HuH-7.5 (cell line): ENCODE measurements around the gene WASF2.
"Not testable (repeated sequence)": the region's sequence is repeated elsewhere in the genome, so short reads cannot be mapped to it uniquely, and the experiment has no call there.

Source experiments
- DNase-seq: peaks from one replicate; pipeline ENCODE4 v3.0.0; 2011; ENCODE audit warnings: low spot score

Gene WASF2

DNA sequence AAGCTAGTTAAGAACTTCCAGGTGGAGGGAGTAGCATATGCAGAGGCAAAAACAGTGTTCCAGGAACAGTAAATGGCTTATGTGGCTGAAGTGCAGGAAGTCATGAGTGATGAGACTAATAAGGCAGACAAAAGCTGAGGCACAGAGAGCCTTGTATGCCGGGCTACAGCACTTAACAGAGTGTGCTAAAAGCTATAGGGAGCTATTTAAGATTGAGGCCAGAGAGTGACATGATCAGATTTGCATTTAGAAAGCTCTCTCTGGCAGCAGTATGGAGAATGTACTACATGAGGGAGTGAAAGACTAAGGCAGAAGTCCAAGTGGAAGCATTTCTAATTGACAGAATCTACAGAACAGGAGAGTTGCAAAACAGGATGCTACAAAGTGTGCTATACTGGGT, 38.6 kb downstream of the WASF2 start:
- DNase-seq: no peak

- DNase-seq: no peak
Observed at GRCh38 chr1:27448982-27449381, 41.0 kb downstream of the WASF2 start.

DNA sequence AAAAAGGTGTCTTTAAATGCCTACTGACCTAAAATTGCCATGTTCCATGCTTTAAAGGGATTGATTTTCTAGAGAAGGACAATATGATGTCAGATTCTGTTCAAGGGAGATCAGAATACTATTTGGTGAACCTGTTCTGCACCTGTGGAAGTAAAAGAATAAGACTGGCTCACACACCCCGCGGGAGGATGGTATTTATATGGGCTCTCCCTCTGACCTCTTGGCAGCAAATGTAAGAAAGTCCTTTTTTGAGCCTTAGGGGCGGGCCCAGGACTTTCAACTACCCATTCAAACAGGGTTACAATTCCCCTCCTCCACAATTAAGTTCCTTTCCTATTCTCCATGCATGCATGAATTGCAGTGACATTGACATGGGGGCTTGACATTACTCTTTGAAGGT, 42.1 kb downstream of the WASF2 start:
- no peak for DNase-seq

DNA sequence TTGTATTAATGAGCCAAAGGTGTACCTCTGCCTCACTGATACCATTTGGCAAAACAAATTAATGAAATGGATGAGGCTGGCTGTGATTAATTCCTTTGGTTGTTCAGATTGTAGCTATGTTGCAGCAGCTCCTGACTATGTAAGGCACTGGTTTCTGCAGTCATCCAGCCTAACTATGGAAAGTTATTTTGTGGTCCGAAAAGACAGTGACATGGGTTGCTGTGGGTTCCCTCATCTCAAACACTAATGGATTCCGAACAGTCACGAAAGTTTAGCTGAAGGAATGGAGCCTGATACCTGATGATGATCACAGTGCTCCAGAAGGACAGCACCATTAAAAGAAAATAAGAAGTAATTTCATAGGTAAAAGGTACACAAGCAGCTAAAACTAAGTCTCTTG, 42.6 kb downstream of the WASF2 start:
- no peak for DNase-seq

DNA sequence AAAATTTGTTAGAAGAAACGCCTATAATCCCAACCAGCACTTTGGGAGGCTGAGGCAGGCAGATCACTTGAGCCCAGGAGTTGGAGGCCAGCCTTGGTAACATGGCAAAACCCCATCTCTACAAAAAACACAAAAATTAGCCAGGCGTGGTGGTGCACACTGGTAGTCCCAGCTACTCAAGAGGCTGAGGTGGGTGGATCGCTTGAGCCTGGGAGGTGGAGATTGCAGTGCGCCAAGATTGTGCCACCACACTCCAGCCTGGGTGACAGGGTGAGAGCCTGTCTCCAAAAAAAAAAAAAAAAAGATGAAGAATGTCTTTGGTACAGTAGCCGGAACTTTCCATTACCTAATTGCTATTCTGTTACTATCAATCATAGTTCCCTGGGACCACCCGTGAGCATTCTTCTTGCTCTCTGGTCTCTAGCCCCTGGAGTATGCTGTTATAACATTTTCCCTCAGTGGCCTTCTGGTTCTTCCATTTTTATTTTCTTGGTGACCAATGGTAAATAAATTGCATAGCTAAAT, 43.4 kb downstream of the WASF2 start:
- no peak for DNase-seq

DNA sequence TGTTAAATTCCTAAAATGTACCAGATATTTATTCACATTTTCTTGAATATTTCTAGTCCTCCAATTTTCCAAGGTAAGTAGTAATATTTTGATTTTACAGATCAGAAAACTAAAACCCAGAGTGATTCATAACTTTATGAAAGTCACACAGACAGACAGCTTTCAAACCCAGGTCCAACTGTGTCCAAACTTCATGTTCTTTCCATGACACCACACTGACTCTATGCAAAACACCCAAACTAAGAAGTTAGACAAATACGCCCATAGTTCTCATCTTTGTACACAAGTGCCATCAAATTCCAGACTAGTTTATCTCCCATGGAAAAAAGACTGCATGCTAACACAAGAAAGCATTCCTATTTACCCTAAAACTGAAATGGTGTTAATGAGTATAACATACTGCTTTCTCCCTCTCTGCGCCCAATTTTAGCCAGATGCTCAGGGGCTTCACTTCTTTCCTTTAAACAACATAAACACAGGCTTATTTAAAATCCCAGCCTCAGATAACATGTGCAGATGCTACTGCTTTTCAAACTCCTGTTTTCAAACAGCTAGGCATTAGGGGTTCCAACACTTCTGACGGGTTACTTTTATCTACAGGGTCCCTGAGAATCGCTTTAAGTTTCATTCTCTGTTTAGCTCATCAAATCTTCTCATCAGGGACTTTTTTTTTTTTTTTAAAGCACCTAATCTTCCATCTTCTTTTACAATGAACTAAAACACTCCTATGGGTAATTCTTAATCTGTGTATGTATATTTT, 44.6 kb downstream of the WASF2 start:
- no peak for DNase-seq

DNA sequence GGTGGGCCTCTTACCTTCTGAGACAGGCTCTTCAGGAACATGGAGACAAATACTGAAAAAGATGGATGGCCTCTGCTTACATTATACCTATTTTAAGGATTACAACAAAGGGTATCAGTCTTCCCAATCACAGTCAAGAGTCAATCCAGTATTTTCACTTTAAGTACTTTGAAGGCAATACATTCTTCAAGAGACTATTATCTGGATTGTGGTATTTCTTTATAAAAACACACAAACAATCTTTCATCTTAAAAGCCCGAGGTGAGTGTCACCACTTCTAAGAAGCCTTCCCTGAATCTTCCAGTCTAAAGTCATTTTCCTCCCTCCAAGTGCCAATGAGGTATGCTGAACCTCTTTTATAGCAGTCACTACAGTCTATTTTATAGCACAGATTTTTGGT, 45.3 kb downstream of the WASF2 start:
- DNase-seq: no peak

- no peak for DNase-seq
Observed at GRCh38 chr1:27439150-27439549, 50.8 kb downstream of the WASF2 start.

DNA sequence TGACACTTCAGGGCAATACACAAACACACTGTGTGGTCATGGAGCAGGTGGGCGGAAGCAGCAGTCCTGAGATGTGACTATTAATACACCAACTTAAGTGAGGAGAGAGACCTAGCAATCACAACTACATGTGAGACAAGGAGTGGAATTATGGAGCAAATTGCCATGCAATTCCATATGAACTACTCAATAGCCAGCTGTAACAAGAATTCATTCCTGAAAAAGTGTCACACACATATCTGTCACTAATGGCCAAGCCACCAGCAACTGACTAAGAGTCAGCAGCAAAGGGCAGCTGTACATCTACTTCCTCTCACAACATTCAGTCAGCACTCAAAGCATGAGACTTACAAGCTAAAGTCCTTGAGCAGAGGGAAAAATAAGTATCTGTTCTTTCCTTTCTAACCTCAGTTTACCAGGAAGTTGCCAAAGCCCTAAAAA, 51.3 kb downstream of the WASF2 start:
- no peak for DNase-seq

DNA sequence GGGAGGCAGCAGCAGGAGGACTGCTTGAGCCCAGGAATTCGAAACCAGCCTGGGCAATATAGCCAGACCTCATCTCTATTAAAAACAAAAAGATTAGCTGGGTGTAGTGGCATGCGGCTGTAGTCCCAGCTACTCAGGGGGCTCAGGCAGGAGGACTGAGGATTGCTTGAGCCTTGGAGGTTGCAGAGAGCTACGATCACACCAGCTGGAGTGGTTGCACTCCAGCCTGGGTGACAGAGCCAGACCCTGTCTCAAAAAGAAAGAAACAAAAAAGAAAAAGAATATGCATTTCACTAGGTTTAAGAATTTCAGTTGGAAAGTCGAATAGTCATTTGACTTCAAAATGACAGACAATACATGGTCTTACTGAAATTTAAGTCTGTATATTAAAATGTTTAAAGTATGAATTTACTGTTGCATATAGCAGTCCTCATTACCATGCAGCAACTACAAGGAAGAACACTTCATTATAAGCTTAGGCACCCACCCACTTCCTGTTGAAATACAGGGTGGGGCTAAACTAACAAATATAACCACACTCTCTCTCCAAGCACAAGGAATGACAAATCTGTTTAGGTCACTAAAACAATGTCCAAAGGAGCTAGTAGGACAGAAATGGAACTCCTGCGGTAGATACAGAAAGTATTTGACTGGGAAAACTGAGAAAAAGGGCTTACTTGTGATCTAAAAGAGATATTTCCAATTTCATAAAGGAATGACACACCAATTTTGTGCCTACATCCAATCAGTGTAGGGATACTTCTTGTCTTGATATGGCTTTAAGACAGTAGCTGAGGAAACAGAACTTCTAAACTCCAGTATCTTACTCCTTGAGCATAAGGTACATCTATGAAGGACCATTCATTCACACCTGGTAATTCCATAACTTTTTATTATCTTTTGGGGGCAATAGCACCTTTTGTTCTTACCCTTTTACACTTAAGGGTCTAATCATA, 53.5 kb downstream of the WASF2 start:
- peak; percentile 39 for DNase-seq

- no peak for DNase-seq
Observed at GRCh38 chr1:27435566-27436203, 54.3 kb downstream of the WASF2 start.

DNA sequence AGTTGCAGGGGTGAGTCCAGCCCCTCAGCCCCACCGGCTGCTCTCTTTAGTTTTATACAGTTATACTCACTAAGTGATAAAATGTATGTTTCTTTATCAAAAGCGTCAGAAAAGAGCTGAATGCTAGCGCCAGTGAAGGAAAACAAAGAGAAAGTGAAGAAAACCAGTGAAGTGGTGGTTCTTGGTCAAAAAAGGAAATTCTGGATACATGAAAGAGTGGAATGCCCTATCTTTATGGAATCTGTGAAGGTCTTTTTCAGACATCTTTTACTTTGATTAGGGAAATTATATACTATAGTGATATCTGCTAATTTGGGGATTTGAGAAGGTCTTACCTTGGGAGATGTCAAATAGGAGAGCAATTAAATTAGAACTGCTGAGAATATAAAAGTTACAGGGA, 56.3 kb downstream of the WASF2 start:
- no peak for DNase-seq

- DNase-seq: not testable (repeated sequence)
Observed at GRCh38 chr1:27432725-27433124, 57.2 kb downstream of the WASF2 start.

DNA sequence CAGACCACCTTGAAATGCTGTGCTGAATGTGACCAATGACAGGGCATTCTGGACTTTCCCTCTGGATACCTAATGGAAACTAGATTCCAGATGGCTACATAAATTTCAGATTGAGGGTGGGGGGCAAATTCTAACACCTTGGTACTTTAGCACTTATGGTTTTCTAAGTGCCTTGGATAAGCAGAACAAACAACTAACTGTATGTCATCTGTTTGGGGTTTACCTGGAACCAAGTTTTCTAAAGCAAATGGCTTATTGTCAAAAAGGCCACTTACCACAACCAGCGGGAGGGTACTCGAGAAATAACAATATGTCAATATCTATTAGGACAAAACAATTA, 58.4 kb downstream of the WASF2 start:
- no peak for DNase-seq

DNA sequence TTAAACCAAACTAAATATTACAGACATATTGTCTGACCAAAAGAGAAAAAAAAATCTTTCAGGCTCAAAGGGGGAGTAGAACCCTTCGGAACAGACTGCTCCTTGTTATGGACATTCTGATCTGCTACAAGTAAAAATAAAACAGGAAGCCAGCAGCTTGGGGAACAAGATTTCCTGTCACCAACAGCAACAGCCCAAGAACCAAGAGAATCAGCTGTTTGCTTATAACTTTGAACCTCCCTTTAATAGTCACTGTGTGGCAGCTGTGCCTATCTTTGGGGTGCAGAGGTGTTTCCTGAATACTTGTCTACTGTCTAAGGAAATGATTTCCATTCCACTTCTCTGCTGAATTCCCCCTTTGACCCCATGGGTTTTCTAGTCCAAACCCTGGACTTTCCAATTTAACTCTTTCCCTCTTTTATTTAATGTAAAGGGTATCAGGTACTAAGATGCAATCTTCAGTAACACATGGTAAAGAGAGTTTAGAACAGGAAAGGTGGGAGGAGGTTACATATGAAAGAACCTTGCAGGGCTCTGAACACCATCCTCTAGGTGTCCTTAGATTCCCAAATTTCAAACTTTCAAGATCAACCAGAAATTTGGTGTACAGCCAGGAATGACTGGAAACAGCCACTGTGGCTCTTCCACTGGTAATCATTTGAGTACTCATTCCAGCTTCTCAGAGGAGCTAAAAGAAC, 58.9 kb downstream of the WASF2 start:
- no peak for DNase-seq

DNA sequence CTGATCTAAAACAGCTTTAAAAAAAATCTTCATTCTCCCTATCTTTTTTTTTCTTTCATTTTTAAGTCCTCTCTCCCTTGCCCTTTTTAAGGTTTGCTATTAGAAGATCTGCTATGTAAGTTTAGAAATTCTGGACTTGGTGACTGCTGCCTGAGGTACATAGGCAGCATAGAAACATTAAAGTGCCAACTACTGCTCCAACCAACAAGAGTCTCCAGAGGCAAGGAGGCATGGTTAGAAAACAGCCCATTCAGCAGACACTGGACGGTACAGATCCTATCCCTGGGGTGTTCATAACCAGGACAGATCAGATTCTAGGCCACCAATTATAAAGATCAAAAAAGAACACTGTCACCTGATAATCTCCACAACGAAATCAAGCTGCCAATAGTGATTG, 60.9 kb downstream of the WASF2 start:
- DNase-seq: no peak

GRCh38 chr1:27428316-27429028, 61.5 kb downstream of the WASF2 start:
- no peak for DNase-seq

- no peak for DNase-seq
Observed at GRCh38 chr1:27427816-27428315, 62.1 kb downstream of the WASF2 start.

- no peak for DNase-seq
Observed at GRCh38 chr1:27427329-27427728, 62.6 kb downstream of the WASF2 start.

GRCh38 chr1:27423709-27424108, 66.3 kb downstream of the WASF2 start:
- DNase-seq: no peak
